HepG2 (cell line): Measurements from ENCODE around the gene ITLN1. TPM values are rescaled to one million over a fixed set of nuclear protein-coding genes. Genes with fewer than 3 reads are reported as not detected.

ENCODE experiments used
- ATAC-seq: fragments of 200-7000 bp; cut with Tn5 transposase; 3 replicates; pipeline ENCODE4 v1.9.1; 2020; ENCODE audit warnings: mild to moderate bottlenecking, moderate library complexity
- BruUV-seq: library from RNA; stranded (reverse); fragments of 400-500 nt; replicated peaks from 2 replicates; lab custom pipeline; 2021; lab: Mats Ljungman, UMichigan
- CTCF ChIA-PET: fragments of 300-600 bp; formaldehyde crosslinking; extraction: SDS; loops from one replicate; lab custom pipeline; 2021; ENCODE audit warnings: low total read pairs, inconsistent platforms, low intra/inter-chr PET ratio; lab: Yijun Ruan, JAX
- POLR2A ChIA-PET: fragments of 350-600 bp; sonication (Branson Sonifier 250); formaldehyde crosslinking; loops from one replicate; lab custom pipeline; 2020; ENCODE audit warnings: antibody characterized with exemption, inconsistent platforms; lab: Yijun Ruan, JAX
- DNase-seq: peaks from one replicate; pipeline ENCODE4 v3.0.0-alpha.2; 2015; ENCODE audit warnings: low spot score
- FAIRE-seq: peaks from 3 replicates; lab custom pipeline; 2011; peaks lifted over from hg19 to GRCh38; lab: Jason Lieb, UNC
- H2AFZ ChIP-seq: one replicate; pipeline ENCODE4 v1.6.1; 2011; ENCODE audit warnings: low read length, inconsistent platforms
- H3K27ac ChIP-seq: fragments of 300-600 bp; 3 replicates; pipeline ENCODE4 v1.8.0; 2011; ENCODE audit warnings: mixed run types, mild to moderate bottlenecking, mixed read lengths, low read length, inconsistent platforms; ENCODE audit not compliant: insufficient read depth; ENCODE audit errors: extremely low read length
- H3K27me3 ChIP-seq, 2 experiments: fragments of 200-600 bp in 1 of 2; 2 replicates in 1 of 2; 3 replicates in 1 of 2; pipeline versions ENCODE4 v1.6.0 to v1.8.0; 2011; ENCODE audit warnings: low read length in 2 of 2, mild to moderate bottlenecking in 2 of 2, moderate library complexity in 2 of 2, inconsistent platforms in 1 of 2; ENCODE audit not compliant: insufficient read depth in 2 of 2, control insufficient read depth in 1 of 2
- H3K36me3 ChIP-seq, 2 experiments: fragments of 200-600 bp in 1 of 2; replicated peaks in 1 of 2; 2 replicates in 1 of 2; 3 replicates in 1 of 2; pipeline versions ENCODE4 v1.5.1 to v1.8.0; 2011; ENCODE audit warnings: low read length in 2 of 2, inconsistent platforms in 1 of 2; ENCODE audit not compliant: insufficient read depth in 2 of 2, control insufficient read depth in 1 of 2
- H3K4me1 ChIP-seq: 2 replicates; pipeline ENCODE4 v1.5.1; 2012; ENCODE audit warnings: low read length, inconsistent platforms; ENCODE audit not compliant: insufficient read depth
- H3K4me2 ChIP-seq: 2 replicates; pipeline ENCODE4 v1.6.0; 2011; ENCODE audit warnings: low read depth, low read length, inconsistent platforms
- H3K4me3 ChIP-seq, 3 experiments: fragments of 200-600 bp in 1 of 3; sonication (generic), shearing (Covaris generic) in 1 of 3; replicated peaks in 1 of 3; 2 replicates each; pipeline ENCODE4 v1.5.1; 2011 to 2016; ENCODE audit warnings: low read length in 3 of 3, inconsistent platforms in 2 of 3, low read depth in 2 of 3, mild to moderate bottlenecking in 2 of 3, control low read depth in 1 of 3, mixed read lengths in 1 of 3; ENCODE audit not compliant: insufficient read depth in 1 of 3
- H3K79me2 ChIP-seq: one replicate; pipeline ENCODE4 v1.6.1; 2011; ENCODE audit warnings: low read length, inconsistent platforms; ENCODE audit not compliant: insufficient read depth
- H3K9ac ChIP-seq: 2 replicates; pipeline ENCODE4 v1.6.0; 2011; ENCODE audit warnings: mild to moderate bottlenecking, low read depth, low read length, inconsistent platforms; ENCODE audit not compliant: insufficient read depth
- H3K9me3 ChIP-seq: 2 replicates; pipeline ENCODE4 v1.5.1; 2012; ENCODE audit warnings: mild to moderate bottlenecking, low read length
- H4K20me1 ChIP-seq: 2 replicates; pipeline ENCODE4 v1.6.0; 2011; ENCODE audit warnings: inconsistent platforms, mild to moderate bottlenecking, low read length, moderate library complexity; ENCODE audit not compliant: insufficient read depth
- ATAD3A ChIP-seq: sonication (generic); formaldehyde crosslinking; IDR thresholded peaks from 2 replicates; pipeline ENCODE4 v1.4.0; 2020; ENCODE audit warnings: missing genetic modification reagents
- ATF1 ChIP-seq: IDR thresholded peaks from 2 replicates; pipeline ENCODE4 v1.6.1; 2016; ENCODE audit warnings: mild to moderate bottlenecking, control low read depth
- ATF7-NPFF ChIP-seq: sonication (generic); formaldehyde crosslinking; IDR thresholded peaks from 2 replicates; pipeline ENCODE4 v1.8.1; 2023; ENCODE audit warnings: mild to moderate bottlenecking, low read depth, missing genetic modification reagents, moderate library complexity
- GPN1 ChIP-seq: sonication (generic); formaldehyde crosslinking; IDR thresholded peaks from 2 replicates; pipeline ENCODE4 v1.5.1; 2020; ENCODE audit warnings: missing genetic modification reagents, borderline replicate concordance
- HDAC1 ChIP-seq: sonication (generic); formaldehyde crosslinking; IDR thresholded peaks from 2 replicates; pipeline ENCODE4 v1.5.1; 2020; ENCODE audit warnings: mild to moderate bottlenecking, missing genetic modification reagents
- MTF1 ChIP-seq: sonication (generic); formaldehyde crosslinking; IDR thresholded peaks from 2 replicates; pipeline ENCODE4 v1.5.0; 2020; ENCODE audit warnings: missing genetic modification reagents
- PHF5A ChIP-seq: IDR thresholded peaks from one replicate; pipeline ENCODE4 v1.6.1; 2018; ENCODE audit warnings: low read depth, missing genetic modification reagents; ENCODE audit not compliant: unreplicated experiment
- TEAD3 ChIP-seq: optimal IDR thresholded peaks from 2 replicates; pipeline ENCODE3; 2016; ENCODE audit warnings: borderline replicate concordance
- YY1 ChIP-seq: IDR thresholded peaks from 2 replicates; pipeline ENCODE4 v1.6.1; 2011; ENCODE audit warnings: low read length, low read depth, moderate library complexity, mild to moderate bottlenecking; ENCODE audit not compliant: insufficient read depth, insufficient replicate concordance
- ZNF260 ChIP-seq: sonication (generic); formaldehyde crosslinking; IDR thresholded peaks from 2 replicates; pipeline ENCODE4 v1.4.0; 2020; ENCODE audit warnings: missing genetic modification reagents, low read depth, mild to moderate bottlenecking, borderline replicate concordance
- ZNF460 ChIP-seq: sonication (generic); formaldehyde crosslinking; IDR thresholded peaks from 2 replicates; pipeline ENCODE4 v1.5.1; 2020; ENCODE audit warnings: missing genetic modification reagents, mild to moderate bottlenecking, borderline replicate concordance
- ZNF496 ChIP-seq: sonication (generic); formaldehyde crosslinking; IDR thresholded peaks from 2 replicates; pipeline ENCODE4 v1.8.1; 2023; ENCODE audit warnings: mild to moderate bottlenecking, moderate library complexity, missing genetic modification reagents; ENCODE audit not compliant: insufficient replicate concordance
- ZNF513 ChIP-seq: sonication (generic); formaldehyde crosslinking; conservative IDR thresholded peaks from 2 replicates; pipeline ENCODE4 v1.5.0; 2020; ENCODE audit warnings: missing genetic modification reagents
- ZNF570 ChIP-seq: sonication (generic); formaldehyde crosslinking; IDR thresholded peaks from 2 replicates; pipeline ENCODE4 v1.4.0; 2020; ENCODE audit warnings: mild to moderate bottlenecking, missing genetic modification reagents, borderline replicate concordance
- ZNF598 ChIP-seq: sonication (generic); formaldehyde crosslinking; IDR thresholded peaks from 2 replicates; pipeline ENCODE4 v1.5.1; 2020; ENCODE audit warnings: mild to moderate bottlenecking, missing genetic modification reagents, borderline replicate concordance
- ZNF800 ChIP-seq: sonication (generic); formaldehyde crosslinking; IDR thresholded peaks from 2 replicates; pipeline ENCODE4 v1.4.0; 2020; ENCODE audit warnings: missing genetic modification reagents
- ZNF816 ChIP-seq: sonication (generic); formaldehyde crosslinking; IDR thresholded peaks from 2 replicates; pipeline ENCODE4 v1.8.0; 2022; ENCODE audit warnings: missing genetic modification reagents, mild to moderate bottlenecking, borderline replicate concordance
- ZNF883 ChIP-seq: sonication (generic); formaldehyde crosslinking; IDR thresholded peaks from 2 replicates; pipeline ENCODE4 v1.5.1; 2020; ENCODE audit warnings: mild to moderate bottlenecking, missing genetic modification reagents; ENCODE audit errors: not compliant biosample characterization
- WGBS: methylation state at CpG from one replicate; pipeline ENCODE4 v1.1.6; 2017; ENCODE audit warnings: low lambda C conversion rate; 5-methylcytosine and 5-hydroxymethylcytosine counted together
- in situ Hi-C: cut with HindIII; loops from 2 replicates; pipeline ENCODE4 v1.10.0; 2017; ENCODE audit warnings: low pct_unique_long_range_greater_than_20kb; ENCODE audit not compliant: extremely low pct_ligation_motif_present
- intact Hi-C: fragments of 100-400 bp; cut with micrococcal nuclease; formaldehyde crosslinking; loops from one replicate; pipeline ENCODE4 v1.10.0; 2022; ENCODE audit not compliant: unreplicated experiment
- polyA plus RNA-seq, 8 experiments: library from polyadenylated mRNA; depleted of rRNA in 3 of 8; stranded (reverse) in 7 of 8; unstranded in 1 of 8; fragments of >200 nt; fragmentation: Illumina TruSeq in 4 of 8; extraction: Trizol in 4 of 8; gene quantifications; 2 replicates each; pipeline versions ENCODE4 v1.2.1 to v1.2.3, GENCODE V29; 2011 to 2016; ENCODE audit warnings: low read depth in 4 of 8, missing spikeins in 1 of 8, mixed read lengths in 1 of 8; ENCODE audit not compliant: insufficient read depth in 1 of 8
- total RNA-seq, 5 experiments: library from RNA; depleted of rRNA; stranded (reverse); fragments of >200 nt; fragmentation: Illumina TruSeq; extraction: Trizol; gene quantifications; 2 replicates each; pipeline ENCODE4 v1.2.3, GENCODE V29; 2016; ENCODE audit warnings: low read depth in 1 of 5
- TF ChIP-seq, protein P1 (sequence below): sonication (generic); formaldehyde crosslinking; IDR thresholded peaks from 2 replicates; pipeline ENCODE4 v1.4.0; 2020; ENCODE audit warnings: mild to moderate bottlenecking, missing genetic modification reagents
- TF ChIP-seq, protein P2 (sequence below): sonication (generic); formaldehyde crosslinking; IDR thresholded peaks from 2 replicates; pipeline ENCODE4 v1.4.0; 2020; ENCODE audit warnings: mild to moderate bottlenecking, missing genetic modification reagents

ITLN1 gene
- total and polyA plus RNA-seq, 2 of the 13 experiments (the other 11 are each of a cell fraction or from before 2014, with no cell fraction given) = not detected

DNA sequence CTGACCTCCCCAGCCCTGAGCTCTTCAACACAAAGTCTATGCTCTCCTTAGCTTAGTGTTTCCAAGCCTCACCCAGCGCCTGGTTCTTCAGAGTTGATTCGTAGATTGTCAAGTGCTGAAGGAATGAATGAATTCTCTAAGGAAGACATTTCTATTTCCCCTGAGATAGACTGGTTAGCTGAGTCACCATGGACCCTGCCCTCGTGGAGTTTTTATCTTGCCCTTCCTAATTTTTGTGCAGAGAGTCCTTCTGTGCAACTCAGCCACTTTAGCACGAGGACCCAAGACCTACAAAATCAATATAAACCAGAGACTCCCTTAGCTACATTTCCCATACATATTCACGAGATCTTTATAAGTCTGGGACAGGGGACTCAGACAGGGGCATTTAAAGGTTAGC lies 19.6 kb downstream of the ITLN1 start (continued):
- no peak for TF ChIP-seq MTF1
- TF ChIP-seq PHF5A (CRISPR knock-in tag) = no peak
- no peak for TF ChIP-seq ZNF570 (CRISPR knock-in tag)
- TF ChIP-seq TEAD3 (CRISPR knock-in tag) = no peak
- TF ChIP-seq ZNF883 (CRISPR knock-in tag) = no peak

DNA sequence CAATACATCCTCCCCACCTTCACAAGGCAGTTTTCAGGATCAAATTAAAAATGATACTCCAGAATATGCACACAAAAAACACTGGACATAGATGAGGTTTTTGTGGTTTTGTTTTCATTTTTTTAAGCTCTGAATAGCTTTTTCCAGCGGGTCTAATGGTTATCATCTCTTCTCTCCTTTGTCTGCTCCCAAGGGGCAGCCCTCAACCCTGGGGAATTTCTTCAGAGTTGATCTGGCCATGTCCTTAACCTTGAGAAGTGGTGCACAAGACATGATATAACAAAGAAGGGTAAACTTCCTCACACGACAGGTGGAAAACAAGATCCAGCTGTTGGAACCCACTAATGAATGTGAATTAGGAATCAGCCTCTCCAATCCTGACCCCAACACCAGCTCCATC lies 20.8 kb downstream of the ITLN1 start:
- H3K4me2 ChIP-seq = no peak overlapping the region
- CTCF ChIA-PET = no interaction called here
- H3K27me3 ChIP-seq = no peaks in the 10 kb centered on the region
- FAIRE-seq (no peak), ATAC-seq (no peak), DNase-seq (no peak)
- no peak overlapping the region for H2AFZ ChIP-seq
- H3K9me3 ChIP-seq = no peaks in the 10 kb centered on the region
- in situ Hi-C loops = no loop called here
- no peaks in the 10 kb centered on the region for H4K20me1 ChIP-seq
- H3K27ac ChIP-seq = no peak overlapping the region
- peaks cover 35% of the 10 kb centered on the region for H3K4me1 ChIP-seq
- H3K9ac ChIP-seq = no peak overlapping the region
- intact Hi-C loops = no loop called here
- 57% methylated on average over 2 of the region's 2 CpGs for WGBS
- POLR2A ChIA-PET = no interaction called here
- BruUV-seq = no TSS peak
- H3K4me3 ChIP-seq = no peak overlapping the region
- H3K36me3 ChIP-seq = no peaks in the 10 kb centered on the region
- no peaks in the 10 kb centered on the region for H3K79me2 ChIP-seq
- no peak for TF ChIP-seq ATF7-NPFF (CRISPR knock-in tag)
- TF ChIP-seq HDAC1 (CRISPR knock-in tag) = no peak
- TF ChIP-seq ATAD3A (CRISPR knock-in tag) = no peak
- no peak for TF ChIP-seq YY1
- TF ChIP-seq GPN1 (CRISPR knock-in tag) = no peak
- no peak for TF ChIP-seq ZNF460 (CRISPR knock-in tag)
- TF ChIP-seq ZNF598 (CRISPR knock-in tag) = no peak
- TF ChIP-seq ZNF496 (CRISPR knock-in tag) = no peak
- no peak for TF ChIP-seq ZNF513
- no peak for TF ChIP-seq ATF1 (CRISPR knock-in tag)
- TF ChIP-seq, protein P1, sequence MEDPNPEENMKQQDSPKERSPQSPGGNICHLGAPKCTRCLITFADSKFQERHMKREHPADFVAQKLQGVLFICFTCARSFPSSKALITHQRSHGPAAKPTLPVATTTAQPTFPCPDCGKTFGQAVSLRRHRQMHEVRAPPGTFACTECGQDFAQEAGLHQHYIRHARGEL (CRISPR knock-in tag) = no peak
- TF ChIP-seq, protein P2, sequence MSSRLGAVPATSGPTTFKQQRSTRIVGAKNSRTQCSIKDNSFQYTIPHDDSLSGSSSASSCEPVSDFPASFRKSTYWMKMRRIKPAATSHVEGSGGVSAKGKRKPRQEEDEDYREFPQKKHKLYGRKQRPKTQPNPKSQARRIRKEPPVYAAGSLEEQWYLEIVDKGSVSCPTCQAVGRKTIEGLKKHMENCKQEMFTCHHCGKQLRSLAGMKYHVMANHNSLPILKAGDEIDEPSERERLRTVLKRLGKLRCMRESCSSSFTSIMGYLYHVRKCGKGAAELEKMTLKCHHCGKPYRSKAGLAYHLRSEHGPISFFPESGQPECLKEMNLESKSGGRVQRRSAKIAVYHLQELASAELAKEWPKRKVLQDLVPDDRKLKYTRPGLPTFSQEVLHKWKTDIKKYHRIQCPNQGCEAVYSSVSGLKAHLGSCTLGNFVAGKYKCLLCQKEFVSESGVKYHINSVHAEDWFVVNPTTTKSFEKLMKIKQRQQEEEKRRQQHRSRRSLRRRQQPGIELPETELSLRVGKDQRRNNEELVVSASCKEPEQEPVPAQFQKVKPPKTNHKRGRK (CRISPR knock-in tag) = no peak
- no peak for TF ChIP-seq ZNF260 (CRISPR knock-in tag)
- no peak for TF ChIP-seq ZNF816 (CRISPR knock-in tag)
- TF ChIP-seq ZNF800 (CRISPR knock-in tag) = no peak
